Stimulated activated CD4-positive, alpha-beta T cell treated with anti-CD3 and anti-CD28 coated beads, TNF-alpha, amount 100 ng/mL, for 48 hours (primary cell): ENCODE measurements around the gene KCNQ1.

Experiments
- DNase-seq, 3 donors: peaks; one replicate each; pipeline ENCODE4 v3.0.0-alpha.2; 2020; ENCODE audit warnings: low read depth in 3 of 3

The KCNQ1 gene

GRCh38 chr11:2651054-2651617, 206.3 kb downstream of the KCNQ1 start:
- DNase-seq, result no peak

- DNase-seq, result no peak
These were observed 207.0 kb downstream of the KCNQ1 start for GRCh38 chr11:2651826-2652271.

- DNase-seq, result no peak
These were observed 207.8 kb downstream of the KCNQ1 start for GRCh38 chr11:2652333-2653197.

GRCh38 chr11:2653198-2653551, 208.4 kb downstream of the KCNQ1 start:
- DNase-seq, result no peak

- no peak for DNase-seq
These were observed 209.3 kb downstream of the KCNQ1 start for GRCh38 chr11:2653930-2654739.

GRCh38 chr11:2655016-2655719, 210.4 kb downstream of the KCNQ1 start:
- DNase-seq, result no peak

GRCh38 chr11:2655834-2656622, 211.2 kb downstream of the KCNQ1 start:
- DNase-seq, result no peak

- DNase-seq, result no peak
These were observed 212.1 kb downstream of the KCNQ1 start for GRCh38 chr11:2656859-2657258.

GRCh38 chr11:2657697-2658284, 213.0 kb downstream of the KCNQ1 start:
- no peak for DNase-seq

- no peak for DNase-seq
These were observed 215.6 kb downstream of the KCNQ1 start for GRCh38 chr11:2660357-2660939.

GRCh38 chr11:2661173-2662023, 216.6 kb downstream of the KCNQ1 start:
- DNase-seq, result no peak

GRCh38 chr11:2662024-2662312, 217.2 kb downstream of the KCNQ1 start:
- no peak for DNase-seq

GRCh38 chr11:2662430-2663299, 217.9 kb downstream of the KCNQ1 start:
- no peak for DNase-seq

GRCh38 chr11:2663506-2663905, 218.7 kb downstream of the KCNQ1 start:
- no peak for DNase-seq

GRCh38 chr11:2663915-2664314, 219.1 kb downstream of the KCNQ1 start:
- no peak for DNase-seq

GRCh38 chr11:2664376-2664775, 219.6 kb downstream of the KCNQ1 start:
- DNase-seq, result no peak

GRCh38 chr11:2664791-2665525, 220.2 kb downstream of the KCNQ1 start:
- no peak for DNase-seq
